Neural crest cell (in vitro differentiated cells): ENCODE data around the gene PRDM8. TPM values are rescaled to one million over a fixed set of nuclear protein-coding genes. Genes with fewer than 3 reads are reported as not detected.
"Not testable (repeated sequence)": the region's sequence is repeated elsewhere in the genome, so short reads cannot be mapped to it uniquely, and the experiment has no call there.

ENCODE experiments used
- DNase-seq: peaks from one replicate; pipeline ENCODE4 v3.0.0; 2021; ENCODE audit warnings: low read depth, mixed read lengths, low spot score
- H3K27ac Mint-ChIP-seq: one replicate; pipeline ENCODE4 v1.8.0; 2021; ENCODE audit warnings: mild to moderate bottlenecking, mixed read lengths; ENCODE audit not compliant: unreplicated experiment
- H3K27me3 Mint-ChIP-seq: 2 replicates; pipeline ENCODE4 v1.8.0; 2021; ENCODE audit warnings: low read depth, mild to moderate bottlenecking, mixed read lengths
- H3K36me3 Mint-ChIP-seq: 2 replicates; pipeline ENCODE4 v1.8.0; 2021; ENCODE audit warnings: low read depth, mild to moderate bottlenecking, mixed read lengths
- H3K4me1 Mint-ChIP-seq: 2 replicates; pipeline ENCODE4 v1.8.0; 2021; ENCODE audit warnings: mixed read lengths
- H3K4me3 Mint-ChIP-seq: one replicate; pipeline ENCODE4 v1.8.0; 2021; ENCODE audit warnings: mild to moderate bottlenecking, mixed read lengths
- H3K9me3 Mint-ChIP-seq: 2 replicates; pipeline ENCODE4 v1.8.0; 2021; ENCODE audit warnings: mixed read lengths
- total RNA-seq: library from RNA; stranded (reverse); gene quantifications from 2 replicates; pipeline ENCODE4 v1.2.1, GENCODE V29; 2021
- TF ChIP-seq, protein P1 (sequence below): fragments of 200-600 bp; sonication (generic); conservative IDR thresholded peaks from 2 replicates; pipeline ENCODE4 v1.5.0; 2021; ENCODE audit warnings: antibody characterized with exemption, mild to moderate bottlenecking

The PRDM8 gene
- total RNA-seq, 1 donor from 2014 or later = 2.6 TPM

DNA sequence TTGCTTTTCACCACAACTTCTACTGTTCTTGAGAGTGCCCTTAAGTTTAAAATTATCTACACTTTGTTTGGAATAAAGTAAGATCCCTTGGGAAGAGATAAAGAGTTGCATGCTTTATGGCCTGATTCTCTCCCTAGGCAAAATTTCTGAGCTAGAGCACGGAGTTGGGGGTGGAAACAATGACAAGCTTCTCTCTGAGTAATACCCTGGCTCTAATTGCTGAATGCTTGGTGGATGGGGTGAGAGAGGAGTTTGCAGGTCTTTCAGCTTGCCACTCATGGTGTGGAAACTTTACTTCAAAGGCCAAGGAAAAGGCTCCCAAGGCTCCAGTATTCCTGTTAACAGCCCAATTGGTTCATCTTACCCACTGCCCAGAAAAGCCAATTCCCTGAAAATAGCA lies 26.1 kb upstream of the PRDM8 start:
- no peaks in the 10 kb centered on the region for H3K4me1 Mint-ChIP-seq
- peaks cover 54% of the 10 kb centered on the region for H3K27me3 Mint-ChIP-seq
- no peak for DNase-seq
- H3K27ac Mint-ChIP-seq = no peak overlapping the region
- TF ChIP-seq, protein P1, sequence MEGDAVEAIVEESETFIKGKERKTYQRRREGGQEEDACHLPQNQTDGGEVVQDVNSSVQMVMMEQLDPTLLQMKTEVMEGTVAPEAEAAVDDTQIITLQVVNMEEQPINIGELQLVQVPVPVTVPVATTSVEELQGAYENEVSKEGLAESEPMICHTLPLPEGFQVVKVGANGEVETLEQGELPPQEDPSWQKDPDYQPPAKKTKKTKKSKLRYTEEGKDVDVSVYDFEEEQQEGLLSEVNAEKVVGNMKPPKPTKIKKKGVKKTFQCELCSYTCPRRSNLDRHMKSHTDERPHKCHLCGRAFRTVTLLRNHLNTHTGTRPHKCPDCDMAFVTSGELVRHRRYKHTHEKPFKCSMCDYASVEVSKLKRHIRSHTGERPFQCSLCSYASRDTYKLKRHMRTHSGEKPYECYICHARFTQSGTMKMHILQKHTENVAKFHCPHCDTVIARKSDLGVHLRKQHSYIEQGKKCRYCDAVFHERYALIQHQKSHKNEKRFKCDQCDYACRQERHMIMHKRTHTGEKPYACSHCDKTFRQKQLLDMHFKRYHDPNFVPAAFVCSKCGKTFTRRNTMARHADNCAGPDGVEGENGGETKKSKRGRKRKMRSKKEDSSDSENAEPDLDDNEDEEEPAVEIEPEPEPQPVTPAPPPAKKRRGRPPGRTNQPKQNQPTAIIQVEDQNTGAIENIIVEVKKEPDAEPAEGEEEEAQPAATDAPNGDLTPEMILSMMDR = no peak
- H3K36me3 Mint-ChIP-seq = no peaks in the 10 kb centered on the region
- H3K4me3 Mint-ChIP-seq = no peak overlapping the region
- no peaks in the 10 kb centered on the region for H3K9me3 Mint-ChIP-seq

DNA sequence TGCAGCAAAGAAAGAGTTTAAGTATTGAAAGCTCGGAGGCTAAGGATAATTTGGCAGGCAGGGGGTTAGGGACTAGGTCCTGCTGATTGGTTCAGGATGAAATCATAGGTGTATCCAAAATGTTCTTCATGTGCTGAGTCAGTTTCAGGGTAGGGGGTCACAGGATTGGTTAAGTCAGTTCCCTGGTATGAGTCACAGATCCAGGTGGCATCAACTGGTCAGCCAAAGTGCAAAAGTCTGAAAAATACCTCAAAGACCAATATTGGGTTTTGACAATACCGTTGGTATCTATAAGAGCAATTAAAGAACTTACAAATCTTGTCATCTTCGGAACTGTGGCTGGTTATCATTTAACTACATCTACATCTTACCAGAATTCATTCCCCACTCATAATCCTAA lies 25.6 kb upstream of the PRDM8 start:
- peaks cover 50% of the 10 kb centered on the region for H3K27me3 Mint-ChIP-seq
- no peaks in the 10 kb centered on the region for H3K9me3 Mint-ChIP-seq
- no peaks in the 10 kb centered on the region for H3K36me3 Mint-ChIP-seq
- TF ChIP-seq, protein P1 = no peak
- H3K4me3 Mint-ChIP-seq = no peak overlapping the region
- no peak overlapping the region for H3K27ac Mint-ChIP-seq
- no peaks in the 10 kb centered on the region for H3K4me1 Mint-ChIP-seq
- DNase-seq = no peak

GRCh38 chr4:80172203-80172602 lies 25.1 kb upstream of the PRDM8 start:
- H3K4me1 Mint-ChIP-seq = no peaks in the 10 kb centered on the region
- TF ChIP-seq, protein P1 = no peak
- H3K4me3 Mint-ChIP-seq = no peak overlapping the region
- H3K27ac Mint-ChIP-seq = no peak overlapping the region
- peaks cover 47% of the 10 kb centered on the region for H3K27me3 Mint-ChIP-seq
- no peaks in the 10 kb centered on the region for H3K36me3 Mint-ChIP-seq
- H3K9me3 Mint-ChIP-seq = no peaks in the 10 kb centered on the region
- DNase-seq = no peak

DNA sequence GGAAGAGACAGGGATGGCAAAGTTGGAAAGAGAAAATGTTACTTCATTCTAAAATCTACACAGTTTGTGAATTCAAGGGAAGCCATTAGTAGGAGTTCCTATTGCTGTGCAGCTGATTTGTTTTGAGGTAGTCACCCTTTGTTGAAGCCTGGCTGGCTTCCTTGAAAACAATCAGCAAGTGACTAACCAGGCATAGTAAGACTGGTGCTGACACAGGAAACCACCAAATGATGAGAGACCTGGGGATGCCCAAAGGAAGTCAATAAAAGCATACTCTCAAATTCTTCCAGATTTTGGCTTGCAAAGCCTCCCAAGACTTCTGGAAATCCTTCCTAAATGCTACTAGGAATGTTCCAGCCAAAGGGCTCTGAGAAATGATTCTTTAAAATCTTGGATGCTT lies 23.9 kb upstream of the PRDM8 start:
- TF ChIP-seq, protein P1 = no peak
- peaks cover 38% of the 10 kb centered on the region for H3K27me3 Mint-ChIP-seq
- no peaks in the 10 kb centered on the region for H3K4me1 Mint-ChIP-seq
- no peak overlapping the region for H3K4me3 Mint-ChIP-seq
- H3K27ac Mint-ChIP-seq = no peak overlapping the region
- DNase-seq = no peak
- H3K36me3 Mint-ChIP-seq = no peaks in the 10 kb centered on the region
- H3K9me3 Mint-ChIP-seq = no peaks in the 10 kb centered on the region

GRCh38 chr4:80173841-80174240 lies 23.5 kb upstream of the PRDM8 start:
- H3K4me3 Mint-ChIP-seq = no peak overlapping the region
- H3K27me3 Mint-ChIP-seq = peaks cover 35% of the 10 kb centered on the region
- H3K9me3 Mint-ChIP-seq = no peaks in the 10 kb centered on the region
- no peaks in the 10 kb centered on the region for H3K36me3 Mint-ChIP-seq
- DNase-seq = no peak
- TF ChIP-seq, protein P1 = no peak
- H3K4me1 Mint-ChIP-seq = no peaks in the 10 kb centered on the region
- no peak overlapping the region for H3K27ac Mint-ChIP-seq

- not testable (repeated sequence) for H3K4me1 Mint-ChIP-seq, H3K27ac Mint-ChIP-seq, H3K4me3 Mint-ChIP-seq, H3K36me3 Mint-ChIP-seq, H3K9me3 Mint-ChIP-seq, DNase-seq
- H3K27me3 Mint-ChIP-seq = peaks cover 48% of the 10 kb centered on the region
These were observed 19.5 kb upstream of the PRDM8 start for GRCh38 chr4:80177793-80178192.
